ENCODE results near the gene TRIO.

TRIO gene

DNA sequence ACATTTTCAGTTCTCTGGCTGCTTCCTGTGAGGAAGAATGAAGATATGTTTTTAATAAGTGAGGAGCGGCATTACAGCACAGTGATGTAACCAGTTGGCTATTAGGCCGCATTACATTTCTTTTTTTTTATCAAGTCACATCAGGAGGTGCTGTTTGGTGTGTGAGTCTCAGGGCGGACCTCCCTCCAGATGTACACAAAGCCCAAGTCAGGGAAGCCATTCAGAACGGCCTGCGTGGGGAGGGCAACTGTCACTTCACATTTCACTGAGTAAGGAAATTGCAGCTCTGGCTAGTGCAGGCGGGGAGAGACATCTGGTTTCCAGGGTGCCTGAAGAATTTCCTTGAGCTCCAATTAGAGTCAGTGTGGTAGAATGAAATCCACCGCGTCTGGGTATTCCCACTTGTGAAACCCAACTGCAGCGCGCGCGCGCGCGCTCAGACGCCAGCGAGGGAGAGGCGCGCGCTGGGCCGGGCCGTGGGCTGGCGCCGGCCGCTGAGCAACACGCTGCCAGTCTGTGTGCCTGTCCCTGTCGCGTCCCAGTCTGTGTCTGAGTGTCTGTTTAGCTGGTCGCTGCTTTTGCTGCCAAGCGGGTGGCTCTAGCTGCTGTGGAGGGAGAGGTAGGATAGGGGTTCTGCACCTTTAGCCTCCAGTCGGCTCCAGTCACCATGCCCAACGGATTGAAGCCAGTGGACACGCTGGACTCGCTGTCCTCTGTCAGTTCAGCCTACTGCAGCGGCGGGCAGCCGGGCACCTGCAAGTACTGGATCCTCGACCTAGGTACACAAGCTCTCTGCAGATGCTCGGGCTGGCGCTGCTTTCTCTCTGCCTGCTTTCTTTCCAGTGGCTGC is 297.7 kb downstream of the TRIO start:
- no peaks in the 10 kb centered on the region for H3K4me1 ChIP-seq (ENCODE audit: insufficient read depth, low read length)
- H3K79me2 ChIP-seq (ENCODE audit: insufficient read depth, low read length) = no peaks in the 10 kb centered on the region
- H3K36me3 ChIP-seq (ENCODE audit: insufficient read depth, low read length) = no peaks in the 10 kb centered on the region
- TF ChIP-seq EZH2 (IDR thresholded peaks at IDR 0.05; ENCODE audit: borderline replicate concordance, low read depth, low read length, severe bottlenecking) = no peak
- TF ChIP-seq, protein P1, sequence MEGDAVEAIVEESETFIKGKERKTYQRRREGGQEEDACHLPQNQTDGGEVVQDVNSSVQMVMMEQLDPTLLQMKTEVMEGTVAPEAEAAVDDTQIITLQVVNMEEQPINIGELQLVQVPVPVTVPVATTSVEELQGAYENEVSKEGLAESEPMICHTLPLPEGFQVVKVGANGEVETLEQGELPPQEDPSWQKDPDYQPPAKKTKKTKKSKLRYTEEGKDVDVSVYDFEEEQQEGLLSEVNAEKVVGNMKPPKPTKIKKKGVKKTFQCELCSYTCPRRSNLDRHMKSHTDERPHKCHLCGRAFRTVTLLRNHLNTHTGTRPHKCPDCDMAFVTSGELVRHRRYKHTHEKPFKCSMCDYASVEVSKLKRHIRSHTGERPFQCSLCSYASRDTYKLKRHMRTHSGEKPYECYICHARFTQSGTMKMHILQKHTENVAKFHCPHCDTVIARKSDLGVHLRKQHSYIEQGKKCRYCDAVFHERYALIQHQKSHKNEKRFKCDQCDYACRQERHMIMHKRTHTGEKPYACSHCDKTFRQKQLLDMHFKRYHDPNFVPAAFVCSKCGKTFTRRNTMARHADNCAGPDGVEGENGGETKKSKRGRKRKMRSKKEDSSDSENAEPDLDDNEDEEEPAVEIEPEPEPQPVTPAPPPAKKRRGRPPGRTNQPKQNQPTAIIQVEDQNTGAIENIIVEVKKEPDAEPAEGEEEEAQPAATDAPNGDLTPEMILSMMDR (IDR thresholded peaks at IDR 0.05; ENCODE audit: borderline replicate concordance, extremely low read depth, low read length, poor library complexity, severe bottlenecking) = no peak
- H3K9me3 ChIP-seq (ENCODE audit: insufficient read depth, low read length, severe bottlenecking) = no peaks in the 10 kb centered on the region
- ATAC-seq (ENCODE audit: insufficient read depth, low read depth) = no peak
- no peaks in the 10 kb centered on the region for H3K27me3 ChIP-seq (ENCODE audit: insufficient read depth, low read length, poor library complexity)
- H2AFZ ChIP-seq (ENCODE audit: low read depth, low read length) = no peak overlapping the region
- H3K27ac ChIP-seq (ENCODE audit: low read length) = no peak overlapping the region
- DNase-seq = no peak
- no peak overlapping the region for H3K4me2 ChIP-seq (ENCODE audit: insufficient read depth, low read length)
- H3K9ac ChIP-seq (ENCODE audit: low read depth, low read length) = no peak overlapping the region
- H4K20me1 ChIP-seq (ENCODE audit: insufficient read depth, low read length) = no peaks in the 10 kb centered on the region
- no peak overlapping the region for H3K4me3 ChIP-seq (ENCODE audit: low read depth in 1 of 2, low read length in 2 of 2)

DNA sequence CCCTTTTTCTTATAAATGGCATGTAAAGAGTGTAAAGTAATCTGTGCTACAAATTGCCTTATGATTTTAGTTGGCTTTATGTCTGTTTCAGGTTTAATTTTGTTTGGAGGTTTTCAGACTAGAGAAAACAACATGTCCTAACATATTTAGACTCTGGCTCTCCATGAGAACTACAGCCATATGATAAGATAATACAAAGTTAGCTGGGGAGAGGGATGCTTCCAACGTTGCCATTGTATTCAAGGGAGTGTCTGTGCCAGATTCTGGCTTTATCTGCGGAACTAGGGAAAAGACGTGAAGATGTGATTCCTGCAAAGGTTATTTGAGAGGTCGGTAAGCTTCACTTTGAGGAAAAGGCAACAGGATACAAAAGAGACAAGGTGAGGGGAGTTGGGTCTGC is 298.5 kb downstream of the TRIO start:
- TF ChIP-seq EZH2 (IDR thresholded peaks at IDR 0.05; ENCODE audit: borderline replicate concordance, low read depth, low read length, severe bottlenecking) = no peak
- TF ChIP-seq, protein P1 (IDR thresholded peaks at IDR 0.05; ENCODE audit: borderline replicate concordance, extremely low read depth, low read length, poor library complexity, severe bottlenecking) = no peak
- Histone ChIP-seq H3K36me3 (ENCODE audit: insufficient read depth, low read length) (no peaks in the 10 kb centered on the region), H3K9me3 (ENCODE audit: insufficient read depth, low read length, severe bottlenecking) (no peaks in the 10 kb centered on the region), H3K9ac (ENCODE audit: low read depth, low read length) (no peak overlapping the region), H2AFZ (ENCODE audit: low read depth, low read length) (no peak overlapping the region), H4K20me1 (ENCODE audit: insufficient read depth, low read length) (no peaks in the 10 kb centered on the region), H3K4me1 (ENCODE audit: insufficient read depth, low read length) (no peaks in the 10 kb centered on the region), H3K4me3 (ENCODE audit: low read depth in 1 of 2, low read length in 2 of 2) (no peak overlapping the region), H3K79me2 (ENCODE audit: insufficient read depth, low read length) (no peaks in the 10 kb centered on the region), H3K4me2 (ENCODE audit: insufficient read depth, low read length) (no peak overlapping the region), H3K27ac (ENCODE audit: low read length) (no peak overlapping the region), H3K27me3 (ENCODE audit: insufficient read depth, low read length, poor library complexity) (no peaks in the 10 kb centered on the region)
- no peak for ATAC-seq (ENCODE audit: insufficient read depth, low read depth)
- DNase-seq = no peak

DNA sequence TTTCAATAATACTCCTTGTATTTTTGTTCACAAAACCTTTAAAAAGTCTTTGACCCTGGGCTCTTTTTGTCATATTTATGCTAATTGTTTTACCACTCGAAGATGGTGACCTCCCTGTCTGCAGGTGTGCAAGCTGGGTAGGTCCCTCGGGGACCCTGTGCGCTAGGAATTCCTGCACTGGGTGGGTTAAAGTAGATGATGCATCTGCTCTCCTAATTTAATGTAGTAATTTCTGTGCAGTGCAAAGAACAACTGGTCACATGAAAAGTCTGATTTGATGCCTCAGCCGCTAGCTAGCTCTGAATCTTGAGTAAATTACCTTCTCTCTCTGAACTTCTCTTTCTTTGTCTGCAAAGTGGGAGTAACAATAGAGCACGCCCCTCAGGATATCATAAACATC is 299.4 kb downstream of the TRIO start:
- DNase-seq (no peak), ATAC-seq (ENCODE audit: insufficient read depth, low read depth) (no peak)
- H3K27ac ChIP-seq (ENCODE audit: low read length) = no peak overlapping the region
- no peaks in the 10 kb centered on the region for H4K20me1 ChIP-seq (ENCODE audit: insufficient read depth, low read length)
- no peaks in the 10 kb centered on the region for H3K4me1 ChIP-seq (ENCODE audit: insufficient read depth, low read length)
- H3K79me2 ChIP-seq (ENCODE audit: insufficient read depth, low read length) = no peaks in the 10 kb centered on the region
- H3K9ac ChIP-seq (ENCODE audit: low read depth, low read length) = no peak overlapping the region
- H3K27me3 ChIP-seq (ENCODE audit: insufficient read depth, low read length, poor library complexity) = no peaks in the 10 kb centered on the region
- no peak overlapping the region for H2AFZ ChIP-seq (ENCODE audit: low read depth, low read length)
- H3K9me3 ChIP-seq (ENCODE audit: insufficient read depth, low read length, severe bottlenecking) = no peaks in the 10 kb centered on the region
- H3K36me3 ChIP-seq (ENCODE audit: insufficient read depth, low read length) = no peaks in the 10 kb centered on the region
- no peak overlapping the region for H3K4me2 ChIP-seq (ENCODE audit: insufficient read depth, low read length)
- no peak overlapping the region for H3K4me3 ChIP-seq (ENCODE audit: low read depth in 1 of 2, low read length in 2 of 2)
- TF ChIP-seq, protein P1 (IDR thresholded peaks at IDR 0.05; ENCODE audit: borderline replicate concordance, extremely low read depth, low read length, poor library complexity, severe bottlenecking) = no peak
- TF ChIP-seq EZH2 (IDR thresholded peaks at IDR 0.05; ENCODE audit: borderline replicate concordance, low read depth, low read length, severe bottlenecking) = no peak
